Uterus (tissue), 4 donors: ENCODE measurements around the gene RNF10. TPM values are rescaled to one million over a fixed set of nuclear protein-coding genes. Genes with fewer than 3 reads are reported as not detected.
"Not testable (repeated sequence)": the region's sequence is repeated elsewhere in the genome, so short reads cannot be mapped to it uniquely, and the experiment has no call there.

Source experiments
- DNase-seq, 2 donors: peaks; one replicate each; pipeline ENCODE4 v3.0.0-alpha.2; 2019 to 2020
- H3K27ac ChIP-seq, 2 donors: fragments of 200-600 bp; sonication (generic); 1 replicate in 1 of 2; 2 replicates in 1 of 2; pipeline ENCODE4 v1.5.1; 2016 to 2018
- H3K27me3 ChIP-seq, 2 donors: fragments of 200-600 bp; sonication (generic); one replicate each; pipeline ENCODE4 v1.5.1; 2018 to 2019; ENCODE audit warnings: control low read depth in 1 of 2
- H3K36me3 ChIP-seq, 2 donors: fragments of 200-600 bp; sonication (generic); one replicate each; pipeline ENCODE4 v1.5.1; 2019; ENCODE audit warnings: control low read depth in 1 of 2
- H3K4me1 ChIP-seq, 2 donors: fragments of 200-600 bp; sonication (generic); one replicate each; pipeline ENCODE4 v1.5.1; 2018 to 2019; ENCODE audit warnings: control low read depth in 1 of 2
- H3K4me3 ChIP-seq, 2 donors: fragments of 200-600 bp; sonication (generic); 1 replicate in 1 of 2; 2 replicates in 1 of 2; pipeline ENCODE4 v1.5.1; 2018 to 2019; ENCODE audit warnings: mild to moderate bottlenecking in 1 of 2
- H3K9me3 ChIP-seq, 2 donors: fragments of 200-600 bp; sonication (generic); one replicate each; pipeline ENCODE4 v1.5.1; 2019; ENCODE audit warnings: control low read depth in 1 of 2
- POLR2A ChIP-seq, 2 donors: fragments of 450-650 bp; IDR thresholded peaks; one replicate each; pipeline ENCODE4 v1.6.1; 2016; ENCODE audit warnings: antibody characterized with exemption in 2 of 2, mild to moderate bottlenecking in 1 of 2, moderate library complexity in 1 of 2
- intact Hi-C: fragments of 100-400 bp; cut with DNase I; formaldehyde crosslinking; loops from one replicate; pipeline ENCODE4 v1.15.1; 2023; ENCODE audit warnings: low total_unique reads
- total RNA-seq, 4 donors: library from RNA; depleted of rRNA in 3 of 4; stranded (reverse); fragments of >200 nt in 3 of 4; gene quantifications; one replicate each; pipeline versions ENCODE4 v1.1.0 to v1.2.4, GENCODE V29; 2014 to 2023
- TF ChIP-seq, protein P1 (sequence below), 4 experiments: fragments of 200-600 bp in 2 of 4; fragments of 450-650 bp in 2 of 4; sonication (generic) in 2 of 4; IDR thresholded peaks; one replicate each; pipeline ENCODE4 v1.5.1; 2016 to 2019; ENCODE audit warnings: antibody characterized with exemption in 4 of 4, mild to moderate bottlenecking in 2 of 4, moderate library complexity in 1 of 4
- donor health status: DM: yes; HTN: yes; CAD: no.

The RNF10 gene
- total RNA-seq = 100 to 1,000 TPM in 2 of 4 donors, 10 to 100 TPM in 2; 53.8 to 169 (median 103) TPM

DNA sequence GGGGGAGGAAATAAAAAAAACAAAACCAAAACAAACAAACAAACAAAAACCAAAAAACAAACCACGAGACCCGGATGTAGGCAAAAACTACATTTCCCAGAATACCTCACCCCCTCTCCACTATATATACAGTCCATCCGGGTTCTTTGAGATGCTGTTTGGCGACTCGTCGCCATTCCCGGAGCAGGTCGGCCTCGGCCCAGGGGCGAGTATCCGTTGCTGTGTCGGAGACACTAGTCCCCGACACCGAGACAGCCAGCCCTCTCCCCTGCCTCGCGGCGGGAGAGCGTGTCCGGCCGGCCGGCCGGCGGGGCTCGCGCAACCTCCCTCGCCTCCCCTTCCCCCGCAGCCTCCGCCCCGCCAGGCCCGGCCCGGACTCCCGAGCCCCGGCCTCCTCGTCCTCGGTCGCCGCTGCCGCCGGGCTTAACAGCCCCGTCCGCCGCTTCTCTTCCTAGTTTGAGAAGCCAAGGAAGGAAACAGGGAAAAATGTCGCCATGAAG lies at the start of gene RNF10:
RNF10 (plus strand) TSS at position 154 of the 500 bp plus-strand sequence. CDS start 456 bp downstream, outside the sequence.
- peak; percentile 74 to 83 for DNase-seq
- Histone ChIP-seq H3K27ac (peak within 1 kb of the TSS; percentile 89 to 92), H3K9me3 (no peaks in the 10 kb centered on the region), H3K4me1 (peaks cover 15 to 17% of the 10 kb centered on the region in 2 donors), H3K4me3 (peak within 1 kb of the TSS; percentile 70 to 76), H3K27me3 (no peaks in the 10 kb centered on the region), H3K36me3 (no peaks in the 10 kb centered on the region)
- intact Hi-C loops = no loop called here
- TF ChIP-seq POLR2A (IDR thresholded peaks at IDR 0.05) = peak; percentile 95 to 97
- TF ChIP-seq, protein P1, sequence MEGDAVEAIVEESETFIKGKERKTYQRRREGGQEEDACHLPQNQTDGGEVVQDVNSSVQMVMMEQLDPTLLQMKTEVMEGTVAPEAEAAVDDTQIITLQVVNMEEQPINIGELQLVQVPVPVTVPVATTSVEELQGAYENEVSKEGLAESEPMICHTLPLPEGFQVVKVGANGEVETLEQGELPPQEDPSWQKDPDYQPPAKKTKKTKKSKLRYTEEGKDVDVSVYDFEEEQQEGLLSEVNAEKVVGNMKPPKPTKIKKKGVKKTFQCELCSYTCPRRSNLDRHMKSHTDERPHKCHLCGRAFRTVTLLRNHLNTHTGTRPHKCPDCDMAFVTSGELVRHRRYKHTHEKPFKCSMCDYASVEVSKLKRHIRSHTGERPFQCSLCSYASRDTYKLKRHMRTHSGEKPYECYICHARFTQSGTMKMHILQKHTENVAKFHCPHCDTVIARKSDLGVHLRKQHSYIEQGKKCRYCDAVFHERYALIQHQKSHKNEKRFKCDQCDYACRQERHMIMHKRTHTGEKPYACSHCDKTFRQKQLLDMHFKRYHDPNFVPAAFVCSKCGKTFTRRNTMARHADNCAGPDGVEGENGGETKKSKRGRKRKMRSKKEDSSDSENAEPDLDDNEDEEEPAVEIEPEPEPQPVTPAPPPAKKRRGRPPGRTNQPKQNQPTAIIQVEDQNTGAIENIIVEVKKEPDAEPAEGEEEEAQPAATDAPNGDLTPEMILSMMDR (IDR thresholded peaks at IDR 0.05) = peak in 1 of 4 experiments; percentile 7

GRCh38 chr12:120485961-120486881 lies 47.9 kb upstream of the RNF10 start:
- H3K4me3 ChIP-seq = no peak overlapping the region
- intact Hi-C loops = no loop called here
- peak overlapping the region in 1 of 2 donors; percentile 77 for H3K27ac ChIP-seq
- peaks cover 0 to 4% of the 10 kb centered on the region in 2 donors for H3K4me1 ChIP-seq
- H3K27me3 ChIP-seq = no peaks in the 10 kb centered on the region
- TF ChIP-seq POLR2A (IDR thresholded peaks at IDR 0.05) = no peak
- TF ChIP-seq, protein P1 (IDR thresholded peaks at IDR 0.05) = no peak
- H3K9me3 ChIP-seq = no peaks in the 10 kb centered on the region
- H3K36me3 ChIP-seq = no peaks in the 10 kb centered on the region
- no peak for DNase-seq

DNA sequence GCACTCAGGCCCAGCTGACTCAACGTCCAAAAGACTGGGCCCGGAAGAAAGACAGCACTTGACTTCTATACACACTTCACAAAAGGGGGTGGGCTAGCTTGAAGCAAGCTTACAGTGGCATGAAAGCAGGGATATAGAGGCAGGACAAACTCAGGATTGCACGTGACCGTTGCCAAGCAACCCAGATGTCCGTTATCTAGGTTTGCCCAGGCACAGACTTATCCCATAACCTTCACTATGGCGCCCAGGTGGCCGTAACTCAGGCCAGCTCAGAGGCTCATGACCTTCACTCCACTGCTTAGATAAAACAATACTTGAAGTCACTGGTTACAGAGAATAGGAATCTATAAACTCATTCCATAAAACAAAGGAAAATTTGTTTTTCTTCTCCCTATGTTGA lies 46.6 kb upstream of the RNF10 start:
- not testable (repeated sequence) for H3K9me3 ChIP-seq, DNase-seq

GRCh38 chr12:120488057-120488640 lies 46.0 kb upstream of the RNF10 start:
- peak; percentile 39 to 52 for DNase-seq
- Histone ChIP-seq H3K36me3 (no peaks in the 10 kb centered on the region), H3K4me3 (no peak overlapping the region), H3K27ac (peak overlapping the region; percentile 35 to 77), H3K27me3 (no peaks in the 10 kb centered on the region), H3K9me3 (no peaks in the 10 kb centered on the region), H3K4me1 (peaks cover 0 to 4% of the 10 kb centered on the region in 2 donors)
- intact Hi-C loops = no loop called here
- TF ChIP-seq, protein P1 (IDR thresholded peaks at IDR 0.05) = no peak
- TF ChIP-seq POLR2A (IDR thresholded peaks at IDR 0.05) = no peak

More for the DNA sequence above, 46.6 kb upstream of the RNF10 start:
- H3K36me3 ChIP-seq, H3K4me1 ChIP-seq, H3K4me3 ChIP-seq, H3K27me3 ChIP-seq, intact Hi-C loops: not testable (repeated sequence)
- H3K27ac ChIP-seq = peak overlapping the region; percentile 35 to 77

- peaks cover 0 to 4% of the 10 kb centered on the region in 2 donors for H3K4me1 ChIP-seq
- peak overlapping the region; percentile 30 to 77 for H3K27ac ChIP-seq
- H3K27me3 ChIP-seq = no peaks in the 10 kb centered on the region
- no peaks in the 10 kb centered on the region for H3K36me3 ChIP-seq
- no peaks in the 10 kb centered on the region for H3K9me3 ChIP-seq
- TF ChIP-seq, protein P1 (IDR thresholded peaks at IDR 0.05) = no peak
- TF ChIP-seq POLR2A (IDR thresholded peaks at IDR 0.05) = no peak
- intact Hi-C loops = no loop called here
- no peak overlapping the region for H3K4me3 ChIP-seq
- peak in 1 of 2 donors; percentile 22 for DNase-seq
Observed at GRCh38 chr12:120489018-120489417, 45.1 kb upstream of the RNF10 start.
